ENCODE data around the gene HSF2BP. TPM values are rescaled to one million over a fixed set of nuclear protein-coding genes. Genes with fewer than 3 reads are reported as not detected.
"Not testable (repeated sequence)": the region's sequence is repeated elsewhere in the genome, so short reads cannot be mapped to it uniquely, and the experiment has no call there.

The HSF2BP gene
- total RNA-seq, 4 donors from 2014 or later = 0.35 to 0.67 TPM; not detected in 2

- H3K27me3 ChIP-seq = no peaks in the 10 kb centered on the region
- no peaks in the 10 kb centered on the region for H3K9me3 ChIP-seq
- H3K36me3 ChIP-seq = no peaks in the 10 kb centered on the region
- H3K4me3 ChIP-seq = no peak overlapping the region
- H3K4me1 ChIP-seq = peaks cover 0 to 7% (median 0%) of the 10 kb centered on the region in 4 donors
- H3K27ac ChIP-seq = no peak overlapping the region
- no peak for TF ChIP-seq POLR2A (IDR thresholded peaks at IDR 0.05)
- no peak for DNase-seq
These were observed 86.8 kb downstream of the HSF2BP start for GRCh38 chr21:43572446-43572845.

- Histone ChIP-seq H3K36me3 (no peaks in the 10 kb centered on the region), H3K27me3 (no peaks in the 10 kb centered on the region), H3K4me1 (peaks cover 0 to 7% (median 0%) of the 10 kb centered on the region in 4 donors), H3K9me3 (no peaks in the 10 kb centered on the region), H3K27ac (no peak overlapping the region), H3K4me3 (no peak overlapping the region)
- DNase-seq = no peak
- TF ChIP-seq CTCF (IDR thresholded peaks at IDR 0.05) (no peak), POLR2A (IDR thresholded peaks at IDR 0.05) (no peak)
These were observed 87.3 kb downstream of the HSF2BP start for GRCh38 chr21:43571976-43572375.

- not testable (repeated sequence) for H3K4me1 ChIP-seq, H3K27ac ChIP-seq, H3K27me3 ChIP-seq, H3K36me3 ChIP-seq, DNase-seq, H3K9me3 ChIP-seq, H3K4me3 ChIP-seq
These were observed 89.1 kb downstream of the HSF2BP start for GRCh38 chr21:43570195-43570594.

- not testable (repeated sequence) for H3K27ac ChIP-seq, H3K4me1 ChIP-seq, H3K36me3 ChIP-seq, H3K9me3 ChIP-seq, H3K4me3 ChIP-seq, DNase-seq, H3K27me3 ChIP-seq
These were observed 96.8 kb downstream of the HSF2BP start for GRCh38 chr21:43562451-43562850.

GRCh38 chr21:43540561-43540960, 118.7 kb downstream of the HSF2BP start:
- H3K27ac ChIP-seq, H3K27me3 ChIP-seq, H3K4me1 ChIP-seq, H3K9me3 ChIP-seq, DNase-seq, H3K4me3 ChIP-seq, H3K36me3 ChIP-seq: not testable (repeated sequence)

GRCh38 chr21:43522495-43523131, 136.7 kb downstream of the HSF2BP start:
- H3K36me3 ChIP-seq = not testable (repeated sequence)

GRCh38 chr21:43517701-43518100, 141.6 kb downstream of the HSF2BP start:
- not testable (repeated sequence) for H3K27ac ChIP-seq, H3K4me3 ChIP-seq, DNase-seq, H3K36me3 ChIP-seq, H3K9me3 ChIP-seq, H3K4me1 ChIP-seq, H3K27me3 ChIP-seq

More at GRCh38 chr21:43522495-43523131, 136.7 kb downstream of the HSF2BP start:
- not testable (repeated sequence) for H3K27ac ChIP-seq, H3K4me3 ChIP-seq, H3K9me3 ChIP-seq, H3K4me1 ChIP-seq, DNase-seq, H3K27me3 ChIP-seq

- H3K4me3 ChIP-seq, H3K36me3 ChIP-seq, H3K9me3 ChIP-seq, H3K4me1 ChIP-seq, H3K27me3 ChIP-seq, DNase-seq, H3K27ac ChIP-seq: not testable (repeated sequence)
These were observed 142.2 kb downstream of the HSF2BP start for GRCh38 chr21:43516860-43517627.

GRCh38 chr21:43516295-43516847, 142.9 kb downstream of the HSF2BP start:
- H3K4me3 ChIP-seq, H3K27me3 ChIP-seq, H3K4me1 ChIP-seq, H3K9me3 ChIP-seq, DNase-seq, H3K27ac ChIP-seq, H3K36me3 ChIP-seq: not testable (repeated sequence)

- not testable (repeated sequence) for H3K9me3 ChIP-seq, H3K27me3 ChIP-seq, H3K27ac ChIP-seq, H3K4me1 ChIP-seq, H3K4me3 ChIP-seq, DNase-seq, H3K36me3 ChIP-seq
These were observed 144.5 kb downstream of the HSF2BP start for GRCh38 chr21:43514834-43515233.

GRCh38 chr21:43513023-43513422, 146.3 kb downstream of the HSF2BP start:
- DNase-seq, H3K9me3 ChIP-seq, H3K27ac ChIP-seq, H3K27me3 ChIP-seq, H3K4me3 ChIP-seq, H3K36me3 ChIP-seq, H3K4me1 ChIP-seq: not testable (repeated sequence)

- not testable (repeated sequence) for H3K9me3 ChIP-seq, H3K27me3 ChIP-seq, H3K27ac ChIP-seq, H3K4me3 ChIP-seq, H3K4me1 ChIP-seq, H3K36me3 ChIP-seq, DNase-seq
These were observed 148.1 kb downstream of the HSF2BP start for GRCh38 chr21:43511209-43511608.

GRCh38 chr21:43510669-43511068, 148.6 kb downstream of the HSF2BP start:
- H3K27ac ChIP-seq, H3K4me1 ChIP-seq, H3K9me3 ChIP-seq, H3K36me3 ChIP-seq, H3K27me3 ChIP-seq, H3K4me3 ChIP-seq, DNase-seq: not testable (repeated sequence)

GRCh38 chr21:43503892-43504291, 155.4 kb downstream of the HSF2BP start:
- H3K4me1 ChIP-seq, H3K27ac ChIP-seq, H3K36me3 ChIP-seq, H3K4me3 ChIP-seq, H3K27me3 ChIP-seq, H3K9me3 ChIP-seq, DNase-seq: not testable (repeated sequence)
